ENCODE results near the gene SORCS3.

SORCS3 gene

DNA sequence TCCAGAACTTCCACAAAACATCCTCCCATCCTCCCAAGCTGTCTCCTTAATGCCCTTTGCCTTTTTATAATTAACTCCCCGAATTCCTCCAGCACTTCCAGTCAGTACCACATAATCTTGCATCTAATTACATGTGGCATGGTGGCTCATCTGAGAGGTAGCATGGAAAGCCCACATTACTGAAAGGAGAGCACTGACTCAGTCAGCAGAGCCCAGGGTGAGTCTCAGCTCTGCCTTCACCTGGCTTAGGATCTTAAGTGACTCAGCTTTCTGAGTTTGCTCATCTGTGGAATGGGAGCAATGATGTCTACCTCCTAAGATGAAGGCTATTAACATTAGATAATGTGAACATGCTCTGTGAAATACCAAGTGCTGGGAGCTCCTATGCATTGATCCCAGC, 433.9 kb downstream of the SORCS3 start:
- Histone ChIP-seq H3K56ac (ENCODE audit: low read length) (no peak overlapping the region), H2BK120ac (ENCODE audit: low read depth, low read length) (no peak overlapping the region), H3K27ac (ENCODE audit: low read depth, low read length) (no peak overlapping the region), H2BK15ac (replicated peaks; ENCODE audit: low read depth) (no peak overlapping the region), H3K9ac (ENCODE audit: low read length) (no peak overlapping the region), H4K5ac (ENCODE audit: low read length) (no peak overlapping the region), H3K79me1 (ENCODE audit: low read length) (no peaks in the 10 kb centered on the region), H3K79me2 (ENCODE audit: control insufficient read depth, insufficient read depth, low read length) (no peaks in the 10 kb centered on the region), H3K36me3 (ENCODE audit: control insufficient read depth, insufficient read depth, low read length) (no peaks in the 10 kb centered on the region), H2AK5ac (ENCODE audit: low read length) (no peak overlapping the region), H3K27me3 (ENCODE audit: insufficient read depth, low read length, poor library complexity) (no peaks in the 10 kb centered on the region), H3K4ac (ENCODE audit: low read depth, low read length) (no peak overlapping the region), H3K23ac (ENCODE audit: low read length) (no peak overlapping the region), H3K4me3 (ENCODE audit: low read length) (no peak overlapping the region), H3K18ac (ENCODE audit: low read length) (no peak overlapping the region), H3K4me2 (ENCODE audit: low read length) (no peak overlapping the region), H2BK5ac (ENCODE audit: low read length) (no peak overlapping the region), H4K8ac (ENCODE audit: low read depth, low read length) (no peak overlapping the region), H3K4me1 (ENCODE audit: control insufficient read depth, low read depth, low read length) (no peaks in the 10 kb centered on the region)
- no CpG with 5 or more reads among the region's 1 CpG for WGBS (ENCODE audit: extremely low coverage, insufficient coverage, low lambda C conversion rate)
- no peak for DNase-seq

DNA sequence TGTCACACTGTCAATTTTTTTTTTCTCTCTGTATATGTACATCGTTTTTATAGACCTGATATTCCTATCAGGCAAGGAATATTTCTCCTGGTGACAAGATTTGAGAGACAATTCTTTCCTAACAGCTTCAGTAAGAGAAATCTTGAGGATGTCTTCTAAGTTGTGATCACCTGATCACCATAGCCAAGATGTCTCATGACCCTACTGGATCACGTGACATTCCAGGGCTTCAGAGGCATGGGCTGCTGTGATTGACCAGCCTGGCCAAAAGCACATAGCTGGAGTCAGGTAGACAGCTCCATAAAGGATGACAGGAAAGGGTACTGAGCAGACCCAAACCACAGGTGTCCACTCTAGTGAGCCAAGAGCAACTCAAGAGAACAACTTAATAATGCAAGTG, 444.9 kb downstream of the SORCS3 start:
- H3K36me3 ChIP-seq (ENCODE audit: control insufficient read depth, insufficient read depth, low read length), result no peaks in the 10 kb centered on the region
- WGBS (ENCODE audit: extremely low coverage, insufficient coverage, low lambda C conversion rate), result no CpG with 5 or more reads among the region's 2 CpGs
- H3K79me2 ChIP-seq (ENCODE audit: control insufficient read depth, insufficient read depth, low read length), result no peaks in the 10 kb centered on the region
- H3K4me2 ChIP-seq (ENCODE audit: low read length), result no peak overlapping the region
- H3K27me3 ChIP-seq (ENCODE audit: insufficient read depth, low read length, poor library complexity), result no peaks in the 10 kb centered on the region
- no peaks in the 10 kb centered on the region for H3K79me1 ChIP-seq (ENCODE audit: low read length)
- no peak overlapping the region for H4K8ac ChIP-seq (ENCODE audit: low read depth, low read length)
- H3K4ac ChIP-seq (ENCODE audit: low read depth, low read length), result no peak overlapping the region
- no peak overlapping the region for H2BK5ac ChIP-seq (ENCODE audit: low read length)
- no peak overlapping the region for H4K5ac ChIP-seq (ENCODE audit: low read length)
- no peak overlapping the region for H2BK120ac ChIP-seq (ENCODE audit: low read depth, low read length)
- no peak overlapping the region for H3K4me3 ChIP-seq (ENCODE audit: low read length)
- no peak overlapping the region for H3K56ac ChIP-seq (ENCODE audit: low read length)
- no peak overlapping the region for H3K18ac ChIP-seq (ENCODE audit: low read length)
- H3K4me1 ChIP-seq (ENCODE audit: control insufficient read depth, low read depth, low read length), result no peaks in the 10 kb centered on the region
- no peak overlapping the region for H3K27ac ChIP-seq (ENCODE audit: low read depth, low read length)
- no peak overlapping the region for H3K23ac ChIP-seq (ENCODE audit: low read length)
- H3K9ac ChIP-seq (ENCODE audit: low read length), result no peak overlapping the region
- no peak for DNase-seq
- H2AK5ac ChIP-seq (ENCODE audit: low read length), result no peak overlapping the region
- H2BK15ac ChIP-seq (replicated peaks; ENCODE audit: low read depth), result no peak overlapping the region

DNA sequence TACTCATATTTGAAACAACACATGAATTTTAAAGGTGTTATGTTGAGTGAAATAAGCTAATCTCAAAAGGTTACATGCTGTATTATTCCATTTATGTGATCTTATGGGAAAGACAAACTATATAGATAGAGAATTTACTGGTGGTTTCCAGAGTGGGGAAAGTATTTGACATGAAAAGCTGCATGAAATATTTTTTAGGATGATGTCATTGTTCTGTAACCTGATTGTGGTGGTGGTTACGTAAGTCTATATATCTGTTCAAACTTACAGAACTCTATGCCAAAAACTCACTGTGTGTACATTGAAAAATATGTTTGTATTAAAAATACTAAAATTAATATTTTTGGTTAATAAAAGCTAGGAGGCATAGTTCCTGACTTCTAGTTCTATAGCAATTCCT, 453.0 kb downstream of the SORCS3 start:
- Histone ChIP-seq H3K27me3 (ENCODE audit: insufficient read depth, low read length, poor library complexity) (no peaks in the 10 kb centered on the region), H2AK5ac (ENCODE audit: low read length) (no peak overlapping the region), H2BK120ac (ENCODE audit: low read depth, low read length) (no peak overlapping the region), H3K4me2 (ENCODE audit: low read length) (no peak overlapping the region), H3K4ac (ENCODE audit: low read depth, low read length) (no peak overlapping the region), H3K36me3 (ENCODE audit: control insufficient read depth, insufficient read depth, low read length) (no peaks in the 10 kb centered on the region), H3K18ac (ENCODE audit: low read length) (no peak overlapping the region), H3K23ac (ENCODE audit: low read length) (no peak overlapping the region), H3K27ac (ENCODE audit: low read depth, low read length) (no peak overlapping the region), H3K9ac (ENCODE audit: low read length) (no peak overlapping the region), H2BK5ac (ENCODE audit: low read length) (no peak overlapping the region), H3K4me3 (ENCODE audit: low read length) (no peak overlapping the region), H3K56ac (ENCODE audit: low read length) (no peak overlapping the region), H4K5ac (ENCODE audit: low read length) (no peak overlapping the region), H3K79me2 (ENCODE audit: control insufficient read depth, insufficient read depth, low read length) (no peaks in the 10 kb centered on the region), H3K79me1 (ENCODE audit: low read length) (no peaks in the 10 kb centered on the region), H4K8ac (ENCODE audit: low read depth, low read length) (no peak overlapping the region), H3K4me1 (ENCODE audit: control insufficient read depth, low read depth, low read length) (no peaks in the 10 kb centered on the region), H2BK15ac (replicated peaks; ENCODE audit: low read depth) (no peak overlapping the region)
- no peak for DNase-seq
- no CpG with 5 or more reads among the region's 1 CpG for WGBS (ENCODE audit: extremely low coverage, insufficient coverage, low lambda C conversion rate)

DNA sequence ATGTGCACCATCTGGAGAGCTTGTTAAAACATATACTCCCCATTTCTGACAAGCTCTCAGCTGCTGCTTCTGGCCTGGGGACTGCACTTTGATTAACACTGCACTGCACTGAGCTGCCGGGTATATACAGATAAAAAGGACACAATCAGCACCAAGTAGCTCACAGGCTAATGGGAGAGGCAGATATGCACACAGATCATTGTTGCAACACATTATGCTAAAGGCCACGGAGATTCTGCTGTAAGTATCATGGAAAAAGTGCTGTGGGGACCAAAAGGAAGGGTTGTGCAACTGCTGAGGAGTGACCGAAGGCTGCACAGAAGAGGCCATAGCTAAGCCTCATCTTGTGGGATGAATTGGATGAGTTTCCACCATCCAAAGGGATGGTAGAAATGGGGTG, 455.2 kb downstream of the SORCS3 start:
- no peak for DNase-seq
- Histone ChIP-seq H3K18ac (ENCODE audit: low read length) (no peak overlapping the region), H3K4ac (ENCODE audit: low read depth, low read length) (no peak overlapping the region), H3K79me2 (ENCODE audit: control insufficient read depth, insufficient read depth, low read length) (no peaks in the 10 kb centered on the region), H3K79me1 (ENCODE audit: low read length) (no peaks in the 10 kb centered on the region), H3K4me3 (ENCODE audit: low read length) (no peak overlapping the region), H3K9ac (ENCODE audit: low read length) (no peak overlapping the region), H3K36me3 (ENCODE audit: control insufficient read depth, insufficient read depth, low read length) (no peaks in the 10 kb centered on the region), H3K56ac (ENCODE audit: low read length) (no peak overlapping the region), H3K4me1 (ENCODE audit: control insufficient read depth, low read depth, low read length) (no peaks in the 10 kb centered on the region), H4K8ac (ENCODE audit: low read depth, low read length) (no peak overlapping the region), H2BK5ac (ENCODE audit: low read length) (no peak overlapping the region), H3K27me3 (ENCODE audit: insufficient read depth, low read length, poor library complexity) (no peaks in the 10 kb centered on the region), H2BK120ac (ENCODE audit: low read depth, low read length) (no peak overlapping the region), H3K27ac (ENCODE audit: low read depth, low read length) (no peak overlapping the region), H2AK5ac (ENCODE audit: low read length) (no peak overlapping the region), H3K4me2 (ENCODE audit: low read length) (no peak overlapping the region), H4K5ac (ENCODE audit: low read length) (no peak overlapping the region), H3K23ac (ENCODE audit: low read length) (no peak overlapping the region), H2BK15ac (replicated peaks; ENCODE audit: low read depth) (no peak overlapping the region)
- WGBS (ENCODE audit: extremely low coverage, insufficient coverage, low lambda C conversion rate), result no CpG with 5 or more reads among the region's 3 CpGs

DNA sequence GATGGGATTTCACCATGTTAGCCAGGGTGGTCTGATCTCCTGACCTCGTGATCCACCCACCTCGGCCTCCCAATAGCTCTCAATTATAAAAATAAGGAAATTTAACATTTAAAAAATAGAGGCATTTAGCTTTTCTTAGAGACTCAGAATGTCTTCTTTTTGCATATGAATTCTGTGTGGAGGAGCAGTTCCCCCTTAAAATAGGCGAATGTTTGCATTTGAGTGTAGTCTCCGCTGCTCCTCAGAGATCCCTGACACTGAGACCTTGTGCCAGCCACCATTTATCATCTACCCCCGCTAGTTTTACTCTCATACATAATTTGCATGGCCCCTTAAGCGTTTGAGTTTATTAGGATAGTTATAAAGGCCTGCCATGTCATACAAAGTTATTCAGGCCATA, 461.9 kb downstream of the SORCS3 start:
- Histone ChIP-seq H3K4me2 (ENCODE audit: low read length) (no peak overlapping the region), H3K36me3 (ENCODE audit: control insufficient read depth, insufficient read depth, low read length) (no peaks in the 10 kb centered on the region), H3K79me1 (ENCODE audit: low read length) (no peaks in the 10 kb centered on the region), H3K4ac (ENCODE audit: low read depth, low read length) (no peak overlapping the region), H3K56ac (ENCODE audit: low read length) (no peak overlapping the region), H3K4me3 (ENCODE audit: low read length) (no peak overlapping the region), H4K8ac (ENCODE audit: low read depth, low read length) (no peak overlapping the region), H2BK5ac (ENCODE audit: low read length) (no peak overlapping the region), H2BK120ac (ENCODE audit: low read depth, low read length) (no peak overlapping the region), H2BK15ac (replicated peaks; ENCODE audit: low read depth) (no peak overlapping the region), H4K5ac (ENCODE audit: low read length) (no peak overlapping the region), H3K18ac (ENCODE audit: low read length) (no peak overlapping the region), H3K79me2 (ENCODE audit: control insufficient read depth, insufficient read depth, low read length) (no peaks in the 10 kb centered on the region), H3K23ac (ENCODE audit: low read length) (no peak overlapping the region), H3K9ac (ENCODE audit: low read length) (no peak overlapping the region), H3K27ac (ENCODE audit: low read depth, low read length) (no peak overlapping the region), H2AK5ac (ENCODE audit: low read length) (no peak overlapping the region), H3K4me1 (ENCODE audit: control insufficient read depth, low read depth, low read length) (no peaks in the 10 kb centered on the region), H3K27me3 (ENCODE audit: insufficient read depth, low read length, poor library complexity) (no peaks in the 10 kb centered on the region)
- no peak for DNase-seq
- no CpG with 5 or more reads among the region's 6 CpGs for WGBS (ENCODE audit: extremely low coverage, insufficient coverage, low lambda C conversion rate)

DNA sequence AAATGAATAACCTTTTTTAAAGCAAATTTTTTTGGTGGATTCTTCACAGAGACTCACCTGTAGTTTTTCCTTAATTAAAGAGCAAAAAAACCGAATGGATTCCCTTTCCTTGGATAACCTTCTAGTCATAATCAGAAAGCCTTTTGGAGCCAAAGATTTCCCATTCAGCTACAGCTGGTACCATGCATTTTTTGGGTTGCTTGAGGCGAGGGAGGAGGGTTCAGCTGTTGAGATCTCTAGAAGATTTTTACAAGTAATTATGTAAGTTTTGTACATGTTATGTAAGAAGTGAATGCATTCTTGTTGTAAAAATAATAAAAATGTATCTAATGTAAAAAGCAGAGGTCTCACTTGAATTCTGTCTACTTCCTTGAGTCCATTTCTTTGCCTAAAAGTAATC, 463.2 kb downstream of the SORCS3 start:
- no peak overlapping the region for H3K23ac ChIP-seq (ENCODE audit: low read length)
- H3K27ac ChIP-seq (ENCODE audit: low read depth, low read length), result no peak overlapping the region
- H2BK120ac ChIP-seq (ENCODE audit: low read depth, low read length), result no peak overlapping the region
- H3K27me3 ChIP-seq (ENCODE audit: insufficient read depth, low read length, poor library complexity), result no peaks in the 10 kb centered on the region
- no peak overlapping the region for H3K4me3 ChIP-seq (ENCODE audit: low read length)
- H4K8ac ChIP-seq (ENCODE audit: low read depth, low read length), result no peak overlapping the region
- no peak overlapping the region for H4K5ac ChIP-seq (ENCODE audit: low read length)
- H3K4me2 ChIP-seq (ENCODE audit: low read length), result no peak overlapping the region
- H2AK5ac ChIP-seq (ENCODE audit: low read length), result no peak overlapping the region
- H3K56ac ChIP-seq (ENCODE audit: low read length), result no peak overlapping the region
- no peaks in the 10 kb centered on the region for H3K4me1 ChIP-seq (ENCODE audit: control insufficient read depth, low read depth, low read length)
- no peaks in the 10 kb centered on the region for H3K36me3 ChIP-seq (ENCODE audit: control insufficient read depth, insufficient read depth, low read length)
- H3K18ac ChIP-seq (ENCODE audit: low read length), result no peak overlapping the region
- no peaks in the 10 kb centered on the region for H3K79me2 ChIP-seq (ENCODE audit: control insufficient read depth, insufficient read depth, low read length)
- H3K4ac ChIP-seq (ENCODE audit: low read depth, low read length), result no peak overlapping the region
- no peak overlapping the region for H2BK5ac ChIP-seq (ENCODE audit: low read length)
- H3K9ac ChIP-seq (ENCODE audit: low read length), result no peak overlapping the region
- no peak overlapping the region for H2BK15ac ChIP-seq (replicated peaks; ENCODE audit: low read depth)
- WGBS (ENCODE audit: extremely low coverage, insufficient coverage, low lambda C conversion rate), result no CpG with 5 or more reads among the region's 2 CpGs
- H3K79me1 ChIP-seq (ENCODE audit: low read length), result no peaks in the 10 kb centered on the region
- DNase-seq, result no peak

Measured in mesendoderm (in vitro differentiated cells).